DMS53 treated with DMSO at 0.1 percent for 48 hours (cell line): ENCODE measurements around the gene RAB15.
"Not testable (repeated sequence)": the region's sequence is repeated elsewhere in the genome, so short reads cannot be mapped to it uniquely, and the experiment has no call there.

Source experiments
- DNase-seq: peaks from one replicate; lab custom pipeline; 2025; ENCODE audit not compliant: unreplicated experiment; lab: John Stamatoyannopoulos, UW

RAB15 gene

DNA sequence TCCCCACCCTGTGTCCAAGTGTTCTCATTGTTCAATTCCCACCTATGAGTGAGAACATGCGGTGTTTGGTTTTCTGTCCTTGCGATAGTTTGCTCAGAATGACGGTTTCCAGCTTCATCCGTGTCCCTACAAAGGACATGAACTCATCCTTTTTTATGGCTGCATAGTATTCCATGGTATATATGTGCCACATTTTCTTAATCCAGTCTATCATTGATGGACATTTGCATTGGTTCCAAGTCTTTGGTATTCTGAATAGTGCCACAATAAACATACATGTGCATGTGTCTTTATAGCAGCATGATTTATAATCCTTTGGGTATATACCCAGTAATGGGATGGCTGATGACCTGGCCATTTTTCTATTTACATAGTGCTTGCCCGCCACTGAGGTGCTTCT, 58.7 kb downstream of the RAB15 start:
- DNase-seq = not testable (repeated sequence)

DNA sequence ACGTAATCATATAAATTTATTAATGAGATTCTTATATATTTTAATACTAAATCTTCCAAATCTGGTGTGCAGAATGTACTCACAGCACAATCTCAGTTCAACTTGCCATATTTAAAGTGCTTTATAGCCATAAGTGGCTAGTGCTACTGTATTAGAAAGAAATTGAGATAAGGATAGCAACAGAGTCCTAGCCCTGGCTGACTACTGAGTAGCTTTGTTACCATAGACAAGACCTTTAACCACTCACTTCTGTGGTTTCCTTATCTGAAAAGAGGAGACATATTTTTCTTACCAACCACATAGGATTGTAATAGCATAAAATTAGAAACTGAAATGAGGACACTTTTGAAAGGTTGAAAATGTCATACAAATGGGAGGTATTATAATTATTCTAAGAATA, 59.9 kb downstream of the RAB15 start:
- DNase-seq = no peak

DNA sequence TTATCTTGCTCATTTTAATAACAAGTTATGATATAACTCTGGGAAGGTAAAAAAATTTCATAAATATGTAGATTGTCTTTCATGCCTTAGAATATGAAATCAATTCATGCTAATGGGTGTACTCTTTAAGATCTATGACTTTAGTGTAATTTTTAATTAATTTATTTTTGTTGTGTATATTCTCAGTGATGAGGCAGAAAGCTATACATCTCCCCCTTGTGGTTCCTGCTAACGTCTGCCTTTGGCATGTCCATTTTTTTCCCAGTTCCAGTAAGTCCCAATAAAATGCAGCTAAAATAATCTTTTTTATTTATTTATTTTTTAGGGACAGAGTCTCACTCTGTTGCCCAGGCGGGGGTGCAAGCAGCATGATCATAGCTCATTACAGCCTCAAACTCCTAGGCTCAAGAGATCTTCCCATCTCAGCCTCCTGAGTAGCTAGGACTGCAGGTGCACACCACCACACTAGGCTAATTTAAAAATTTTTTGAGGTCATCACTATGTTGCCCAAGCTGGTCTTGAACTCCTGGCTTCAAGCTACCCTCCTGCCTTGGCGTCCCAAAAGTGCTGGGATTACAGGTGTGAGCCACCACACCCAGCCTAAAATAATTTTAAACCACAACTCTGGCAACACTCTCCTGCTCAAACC, 61.2 kb downstream of the RAB15 start:
- peak; percentile 18 for DNase-seq

DNA sequence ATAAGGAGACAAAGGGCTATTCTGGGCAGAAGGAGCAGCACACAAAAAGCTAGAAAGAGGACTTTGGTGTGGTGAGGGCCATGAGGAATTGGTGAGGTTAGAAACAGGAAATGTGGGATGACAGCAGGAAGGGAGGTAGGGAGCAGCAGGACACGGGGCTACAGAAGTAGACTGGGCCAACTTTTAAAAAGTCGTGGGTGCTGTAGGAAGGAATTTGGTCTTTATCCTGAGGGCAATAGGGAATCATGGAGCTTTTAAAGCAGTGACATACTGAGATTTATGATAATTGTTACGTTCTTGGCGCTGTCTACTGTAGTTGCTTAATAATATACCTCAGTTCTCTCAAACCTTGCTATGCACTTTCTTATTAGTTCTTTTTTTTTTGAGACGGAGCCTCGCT, 66.1 kb downstream of the RAB15 start:
- DNase-seq = no peak

DNA sequence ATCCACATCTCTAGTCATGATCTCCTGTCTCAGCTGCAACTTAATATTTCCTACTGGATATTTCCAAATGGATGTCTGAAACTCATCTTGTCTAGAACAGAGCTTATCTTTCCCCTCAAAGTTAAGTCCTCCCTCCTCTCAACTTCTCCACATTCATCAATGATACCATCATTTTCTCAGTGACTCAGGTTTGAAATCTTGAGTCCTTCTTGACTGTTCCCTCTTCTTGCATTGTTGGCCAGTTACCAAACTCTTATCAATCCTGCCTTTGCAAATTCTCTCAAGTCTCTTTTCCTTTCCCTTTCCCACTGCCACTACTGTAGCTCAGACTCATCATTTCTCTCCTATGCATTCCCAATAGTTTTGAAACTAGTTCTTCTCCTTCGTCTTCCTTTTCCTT, 72.2 kb downstream of the RAB15 start:
- DNase-seq = no peak
